GM10266 (cell line): ENCODE measurements around the gene ATPAF2.

Source experiments
- DNase-seq: peaks from one replicate; pipeline ENCODE4 v3.0.0; 2012; ENCODE audit errors: extremely low spot score
- TF ChIP-seq, protein P1 (sequence below): IDR thresholded peaks from 2 replicates; pipeline ENCODE4 v1.5.1; 2012; ENCODE audit warnings: mild to moderate bottlenecking, low read depth; ENCODE audit not compliant: control insufficient read depth, insufficient read depth; ENCODE audit errors: missing control alignments

The ATPAF2 gene

DNA sequence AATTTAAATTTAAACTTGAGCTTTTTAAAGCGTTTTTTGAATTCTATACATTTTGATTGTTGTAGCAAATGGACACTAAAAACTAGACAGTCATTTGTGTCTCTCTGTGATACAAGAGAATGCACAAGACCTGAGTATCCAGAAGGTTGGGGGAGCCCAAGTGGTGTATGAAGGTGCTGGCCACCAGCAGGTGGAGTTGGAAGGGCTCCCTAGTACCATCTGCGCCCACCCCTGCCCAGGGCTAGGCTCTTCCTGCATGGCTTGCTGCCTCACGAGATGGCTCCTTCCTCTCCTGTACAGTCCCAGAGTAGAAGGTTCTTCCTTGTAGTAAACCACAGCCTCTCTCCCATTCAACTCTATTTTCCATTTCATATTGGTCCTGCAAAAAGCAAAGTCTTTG, 17.2 kb upstream of the ATPAF2 start:
- no peak for DNase-seq
- TF ChIP-seq, protein P1, sequence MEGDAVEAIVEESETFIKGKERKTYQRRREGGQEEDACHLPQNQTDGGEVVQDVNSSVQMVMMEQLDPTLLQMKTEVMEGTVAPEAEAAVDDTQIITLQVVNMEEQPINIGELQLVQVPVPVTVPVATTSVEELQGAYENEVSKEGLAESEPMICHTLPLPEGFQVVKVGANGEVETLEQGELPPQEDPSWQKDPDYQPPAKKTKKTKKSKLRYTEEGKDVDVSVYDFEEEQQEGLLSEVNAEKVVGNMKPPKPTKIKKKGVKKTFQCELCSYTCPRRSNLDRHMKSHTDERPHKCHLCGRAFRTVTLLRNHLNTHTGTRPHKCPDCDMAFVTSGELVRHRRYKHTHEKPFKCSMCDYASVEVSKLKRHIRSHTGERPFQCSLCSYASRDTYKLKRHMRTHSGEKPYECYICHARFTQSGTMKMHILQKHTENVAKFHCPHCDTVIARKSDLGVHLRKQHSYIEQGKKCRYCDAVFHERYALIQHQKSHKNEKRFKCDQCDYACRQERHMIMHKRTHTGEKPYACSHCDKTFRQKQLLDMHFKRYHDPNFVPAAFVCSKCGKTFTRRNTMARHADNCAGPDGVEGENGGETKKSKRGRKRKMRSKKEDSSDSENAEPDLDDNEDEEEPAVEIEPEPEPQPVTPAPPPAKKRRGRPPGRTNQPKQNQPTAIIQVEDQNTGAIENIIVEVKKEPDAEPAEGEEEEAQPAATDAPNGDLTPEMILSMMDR = no peak

DNA sequence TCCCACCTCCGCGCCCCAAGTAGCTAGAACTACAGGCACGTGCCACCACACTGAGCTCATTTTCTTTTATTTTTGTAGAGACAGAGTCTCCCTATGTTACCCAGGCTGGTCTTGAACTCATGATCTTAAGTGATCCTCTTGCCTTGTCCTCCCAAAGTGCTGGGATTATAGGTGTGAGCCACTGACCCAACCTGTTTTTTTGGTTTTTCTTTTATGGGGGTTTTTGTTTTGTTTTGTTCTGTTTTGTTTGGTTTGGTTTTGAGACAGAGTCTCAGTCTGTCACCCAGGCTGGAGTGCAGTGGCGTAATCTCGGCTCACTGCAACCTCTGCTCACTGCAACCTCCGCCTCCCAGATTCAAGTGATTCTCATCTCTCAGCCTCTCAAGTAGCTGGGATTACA, 16.6 kb upstream of the ATPAF2 start:
- TF ChIP-seq, protein P1 = no peak
- no peak for DNase-seq

GRCh38 chr17:18045691-18046350, 6.9 kb upstream of the ATPAF2 start:
- TF ChIP-seq, protein P1 = no peak
- DNase-seq = no peak

GRCh38 chr17:18044609-18045008, 5.6 kb upstream of the ATPAF2 start:
- TF ChIP-seq, protein P1 = no peak
- DNase-seq = no peak

- TF ChIP-seq, protein P1 = no peak
- no peak for DNase-seq
Observed at GRCh38 chr17:18043491-18043890, 4.5 kb upstream of the ATPAF2 start.

DNA sequence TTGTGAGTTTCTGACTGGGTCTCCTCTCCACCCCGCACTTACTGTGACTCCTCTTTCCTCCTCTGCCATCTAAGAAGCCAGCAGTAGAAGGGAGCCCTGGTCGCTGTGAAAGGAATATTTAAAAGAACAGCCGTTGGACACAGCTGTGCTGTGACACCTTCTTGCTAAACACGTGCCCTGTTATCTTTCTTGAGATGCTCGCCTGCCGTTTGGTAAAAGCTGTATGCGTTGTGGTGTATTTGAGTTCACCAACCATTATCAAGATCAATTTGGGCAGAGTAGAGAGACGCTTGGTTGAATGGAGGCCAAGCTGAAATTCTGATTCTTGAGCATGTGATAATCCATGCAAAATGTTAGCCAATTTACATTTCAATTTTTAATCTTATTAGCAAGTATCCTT, 4.0 kb upstream of the ATPAF2 start:
- DNase-seq = no peak
- TF ChIP-seq, protein P1 = no peak

GRCh38 chr17:18041776-18042175, 2.8 kb upstream of the ATPAF2 start:
- DNase-seq = no peak

More at GRCh38 chr17:18041776-18042175, 2.8 kb upstream of the ATPAF2 start:
- TF ChIP-seq, protein P1 = no peak
